Kidney (tissue), 14 donors: ENCODE measurements around the gene SORT1. TPM values are rescaled to one million over a fixed set of nuclear protein-coding genes. Genes with fewer than 3 reads are reported as not detected.

Experiments
- DNase-seq, 5 donors: peaks; one replicate each; pipeline ENCODE4 v3.0.0-alpha.2; 2013 to 2020
- FAIRE-seq: peaks from 2 replicates; lab custom pipeline; 2012; peaks lifted over from hg19 to GRCh38; lab: Jason Lieb, UNC
- H3K27ac ChIP-seq, 2 donors: one replicate each; pipeline ENCODE4 v1.7.0; 2013; ENCODE audit warnings: low read depth in 2 of 2, low read length in 2 of 2, inconsistent platforms in 1 of 2
- H3K27me3 ChIP-seq: one replicate; pipeline ENCODE4 v1.7.1; 2013; ENCODE audit warnings: low read length, inconsistent platforms; ENCODE audit not compliant: control insufficient read depth, insufficient read depth
- H3K36me3 ChIP-seq, 3 donors: one replicate each; pipeline versions ENCODE4 v1.7.0 to v1.7.1; 2013; ENCODE audit warnings: low read length in 3 of 3, control low read depth in 1 of 3, inconsistent platforms in 1 of 3; ENCODE audit not compliant: insufficient read depth in 3 of 3, control insufficient read depth in 2 of 3
- H3K4me1 ChIP-seq, 3 donors: one replicate each; pipeline versions ENCODE4 v1.7.0 to v1.7.1; 2013; ENCODE audit warnings: low read length in 3 of 3, inconsistent platforms in 1 of 3, low read depth in 1 of 3; ENCODE audit not compliant: control insufficient read depth in 2 of 3, insufficient read depth in 2 of 3
- H3K4me3 ChIP-seq, 3 donors: one replicate each; pipeline versions ENCODE4 v1.7.0 to v1.8.1; 2013; ENCODE audit warnings: low read length in 3 of 3, control low read depth in 1 of 3, inconsistent platforms in 1 of 3
- H3K9ac ChIP-seq, 3 donors: one replicate each; pipeline versions ENCODE4 v1.7.0 to v1.7.1; 2013; ENCODE audit warnings: low read length in 3 of 3, control low read depth in 1 of 3, inconsistent platforms in 1 of 3
- H3K9me3 ChIP-seq, 3 donors: one replicate each; pipeline versions ENCODE4 v1.7.0 to v1.7.1; 2013; ENCODE audit warnings: low read length in 3 of 3, control low read depth in 1 of 3, inconsistent platforms in 1 of 3; ENCODE audit not compliant: control insufficient read depth in 2 of 3, insufficient read depth in 1 of 3
- CTCF ChIP-seq: IDR thresholded peaks from 3 replicates; pipeline ENCODE4 v1.5.1; 2012; ENCODE audit warnings: mild to moderate bottlenecking, moderate library complexity, borderline replicate concordance; ENCODE audit not compliant: insufficient read depth; ENCODE audit errors: extremely low read depth
- intact Hi-C: fragments of 100-400 bp; cut with DNase I; formaldehyde crosslinking; loops from one replicate; pipeline ENCODE4 v1.11.1; 2022
- polyA plus RNA-seq: library from polyadenylated mRNA; stranded (reverse); fragments of 350-450 nt; fragmentation: Illumina TruSeq; extraction: RNeasy Lipid Tissue Mini Kit (QIAGEN cat#74804); gene quantifications from one replicate; pipeline ENCODE4 v1.2.3, GENCODE V29; 2014; ENCODE audit warnings: low read depth, low replicate concordance; ENCODE audit not compliant: insufficient read depth
- total RNA-seq: library from RNA; stranded (reverse); fragmentation: NEBNext Ultra II Directional; extraction: Animal tissue kit (Norgen Biotek cat#: 25700); gene quantifications from one replicate; pipeline ENCODE4 v1.2.1, GENCODE V29; 2021
- donor health status: control.
- donor health status: control.
- donor health status: control.
- donor health status: control.
- donor health status: control.
- donor health status: DM: yes; HTN: yes; CAD: no.
- donor health status: Normal renal cell carcinoma (clear cell type).

Gene SORT1
- total and polyA plus RNA-seq, 2 donors from 2014 or later = 33.5 to 169 TPM

- FAIRE-seq (no peak), DNase-seq (no peak)
- H3K27me3 ChIP-seq = no peaks in the 10 kb centered on the region
- no peak overlapping the region for H3K4me3 ChIP-seq
- intact Hi-C loops = no loop called here
- no peak for TF ChIP-seq CTCF
- no peak overlapping the region for H3K27ac ChIP-seq
- no peak overlapping the region for H3K9ac ChIP-seq
- no peaks in the 10 kb centered on the region for H3K36me3 ChIP-seq
- H3K9me3 ChIP-seq = no peaks in the 10 kb centered on the region
- H3K4me1 ChIP-seq = peaks cover 0 to 5% (median 0%) of the 10 kb centered on the region in 3 donors
Measured at GRCh38 chr1:109443476-109443875, 45.8 kb upstream of the SORT1 start.

DNA sequence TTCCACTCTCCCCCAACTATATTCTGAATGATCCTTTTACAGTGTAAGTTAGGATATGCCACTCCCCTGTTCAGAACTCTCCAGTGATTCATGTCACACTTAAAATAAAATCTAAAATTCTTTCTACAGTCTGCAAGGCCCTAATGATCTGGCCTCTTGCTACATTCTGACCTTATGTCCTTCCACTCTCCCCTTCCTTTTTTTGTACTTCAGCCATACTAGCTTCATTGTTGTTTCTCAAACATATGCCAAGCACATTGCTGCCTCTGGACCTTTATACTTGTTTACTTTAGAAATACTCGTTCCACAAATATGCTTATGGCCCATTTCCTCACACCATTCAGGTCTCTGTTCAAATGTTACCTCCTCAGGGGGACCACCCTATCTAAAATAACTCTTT, 43.4 kb upstream of the SORT1 start:
- no peak overlapping the region for H3K27ac ChIP-seq
- intact Hi-C loops = no loop called here
- no peak for FAIRE-seq

GRCh38 chr1:109438798-109439297, 41.1 kb upstream of the SORT1 start:
- FAIRE-seq = no peak
- Histone ChIP-seq H3K9ac (no peak overlapping the region), H3K36me3 (no peaks in the 10 kb centered on the region), H3K9me3 (no peaks in the 10 kb centered on the region), H3K27ac (no peak overlapping the region), H3K27me3 (no peaks in the 10 kb centered on the region), H3K4me1 (peaks cover 0 to 6% (median 3%) of the 10 kb centered on the region in 3 donors), H3K4me3 (no peak overlapping the region)
- DNase-seq = peak in 1 of 5 donors; percentile 2
- intact Hi-C loops = no loop called here
- no peak for TF ChIP-seq CTCF

More for the DNA sequence above, 43.4 kb upstream of the SORT1 start:
- no peaks in the 10 kb centered on the region for H3K27me3 ChIP-seq
- no peak for DNase-seq
- H3K4me3 ChIP-seq = no peak overlapping the region
- H3K36me3 ChIP-seq = no peaks in the 10 kb centered on the region
- no peaks in the 10 kb centered on the region for H3K9me3 ChIP-seq
- peaks cover 0 to under 1% (median 0%) of the 10 kb centered on the region in 3 donors for H3K4me1 ChIP-seq
- no peak for TF ChIP-seq CTCF
- H3K9ac ChIP-seq = no peak overlapping the region

- H3K27ac ChIP-seq = no peak overlapping the region
- DNase-seq = no peak
- intact Hi-C loops = no loop called here
Measured at GRCh38 chr1:109434484-109434883, 36.8 kb upstream of the SORT1 start.

More at GRCh38 chr1:109434484-109434883, 36.8 kb upstream of the SORT1 start:
- no peaks in the 10 kb centered on the region for H3K27me3 ChIP-seq
- no peak overlapping the region for H3K4me3 ChIP-seq
- H3K4me1 ChIP-seq = peaks cover 0 to 14% (median 3%) of the 10 kb centered on the region in 3 donors
- H3K9me3 ChIP-seq = no peaks in the 10 kb centered on the region
- no peak overlapping the region for H3K9ac ChIP-seq
- no peaks in the 10 kb centered on the region for H3K36me3 ChIP-seq
- TF ChIP-seq CTCF = no peak
- FAIRE-seq = no peak
